Measurements from ENCODE around the gene CKS1B.

Gene CKS1B

DNA sequence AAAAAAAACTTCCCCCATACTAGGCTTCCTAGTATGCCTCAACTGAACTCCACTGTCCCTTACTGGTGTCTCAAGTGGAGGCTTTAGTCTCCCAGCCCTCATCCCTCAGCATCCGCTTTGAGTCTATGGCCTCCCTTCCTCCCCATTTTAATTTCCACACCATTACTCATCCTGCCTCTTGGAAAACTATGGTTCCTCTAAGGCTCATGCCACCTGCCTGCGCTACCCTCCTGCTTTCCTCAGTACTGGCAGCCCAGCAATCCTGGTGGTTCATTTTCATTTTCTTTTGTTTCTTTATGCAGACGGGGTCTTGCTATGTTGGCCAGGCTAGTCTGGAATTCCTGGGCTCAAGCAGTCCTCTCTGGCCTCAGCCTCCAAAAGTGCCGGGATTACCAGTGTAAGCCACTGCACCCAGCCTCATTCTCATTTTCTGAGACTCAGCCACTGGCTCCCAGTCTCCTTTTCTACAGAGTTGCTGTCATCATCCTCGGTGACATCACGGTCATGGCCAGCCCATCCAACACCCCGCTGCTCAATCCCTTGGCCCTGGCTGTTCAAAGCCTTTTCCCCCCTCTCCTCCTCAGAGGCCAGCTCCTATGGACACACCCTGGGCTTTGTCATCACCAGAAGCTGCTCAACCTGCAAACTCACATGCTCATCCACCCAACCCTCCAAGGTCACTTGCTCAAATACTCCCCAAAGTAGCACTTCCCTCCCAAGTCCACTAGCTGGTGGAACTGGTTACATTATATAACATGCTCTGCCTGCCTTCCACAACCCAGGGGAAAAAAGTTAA lies 35.7 kb upstream of the CKS1B start:
- no peak overlapping the region for H3K4me3 ChIP-seq (ENCODE audit: low read length in 2 of 2)
- peaks cover 40% of the 10 kb centered on the region for H3K4me1 ChIP-seq (ENCODE audit: control insufficient read depth, insufficient read depth, low read length)
- H3K9ac ChIP-seq (ENCODE audit: low read length in 2 of 2) = peak overlapping the region in 1 of 2 donors; percentile 96
- H3K36me3 ChIP-seq (ENCODE audit: control insufficient read depth in 2 of 2, insufficient read depth in 2 of 2, low read length in 2 of 2) = no peaks in the 10 kb centered on the region
- H3K27me3 ChIP-seq (ENCODE audit: control insufficient read depth in 1 of 2, insufficient read depth in 2 of 2, low read length in 2 of 2) = no peaks in the 10 kb centered on the region
- no peaks in the 10 kb centered on the region for H3K9me3 ChIP-seq (ENCODE audit: control insufficient read depth in 2 of 2, low read length in 2 of 2)
- peak overlapping the region; percentile 99 for H3K27ac ChIP-seq (ENCODE audit: low read length)

DNA sequence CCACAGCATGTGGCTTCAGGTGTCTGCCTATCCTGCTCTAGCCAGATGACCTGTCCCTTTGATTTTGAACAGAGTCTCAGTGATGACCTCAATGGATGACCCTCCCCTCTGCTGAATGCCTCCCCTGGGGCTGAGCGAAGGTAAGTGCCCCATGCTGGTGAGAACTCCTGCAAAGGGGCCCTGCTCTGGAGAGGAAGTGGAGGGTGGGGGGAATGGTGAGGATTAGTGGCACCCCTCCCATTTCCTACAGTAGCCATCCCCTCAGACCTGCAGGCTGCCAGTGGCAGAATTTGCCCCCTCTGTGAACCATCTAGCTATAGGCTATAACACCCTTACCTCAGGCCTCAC lies 34.3 kb upstream of the CKS1B start:
- H3K4me1 ChIP-seq (ENCODE audit: control insufficient read depth, insufficient read depth, low read length) = peaks cover 45% of the 10 kb centered on the region
- H3K9me3 ChIP-seq (ENCODE audit: control insufficient read depth in 2 of 2, low read length in 2 of 2) = no peaks in the 10 kb centered on the region
- H3K4me3 ChIP-seq (ENCODE audit: low read length in 2 of 2) = no peak overlapping the region
- peaks cover 0 to 8% of the 10 kb centered on the region in 2 donors for H3K36me3 ChIP-seq (ENCODE audit: control insufficient read depth in 2 of 2, insufficient read depth in 2 of 2, low read length in 2 of 2)
- H3K27ac ChIP-seq (ENCODE audit: low read length) = no peak overlapping the region
- H3K9ac ChIP-seq (ENCODE audit: low read length in 2 of 2) = no peak overlapping the region
- H3K27me3 ChIP-seq (ENCODE audit: control insufficient read depth in 1 of 2, insufficient read depth in 2 of 2, low read length in 2 of 2) = no peaks in the 10 kb centered on the region

DNA sequence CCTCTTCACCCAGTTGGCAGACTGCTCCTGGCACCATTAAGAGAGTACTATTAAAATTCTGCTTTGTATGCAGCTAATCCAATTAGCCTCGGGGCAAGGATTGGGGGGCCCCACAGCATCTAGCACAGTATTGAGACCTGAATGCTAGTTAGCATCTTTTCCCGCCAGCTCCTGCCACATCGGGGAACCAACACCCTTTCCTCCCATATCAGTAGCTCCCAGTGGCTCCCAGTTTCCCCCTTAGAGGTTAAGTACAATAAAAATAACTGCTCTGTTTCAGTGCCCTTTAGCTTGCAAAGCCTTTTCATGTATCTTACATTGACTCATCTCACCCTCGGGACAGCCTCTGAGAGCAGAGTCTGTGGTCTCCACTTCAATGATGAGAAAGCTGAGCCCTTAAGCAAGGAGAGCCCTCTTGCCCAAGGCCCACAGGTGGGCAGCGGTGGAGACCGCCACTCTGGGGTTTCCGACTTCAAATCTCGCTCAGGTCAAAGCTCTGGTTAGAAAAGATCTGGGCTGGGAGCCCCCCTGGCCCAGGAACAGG lies 33.8 kb upstream of the CKS1B start:
- Histone ChIP-seq H3K9me3 (ENCODE audit: control insufficient read depth in 2 of 2, low read length in 2 of 2) (no peaks in the 10 kb centered on the region), H3K27ac (ENCODE audit: low read length) (no peak overlapping the region), H3K9ac (ENCODE audit: low read length in 2 of 2) (no peak overlapping the region), H3K27me3 (ENCODE audit: control insufficient read depth in 1 of 2, insufficient read depth in 2 of 2, low read length in 2 of 2) (no peaks in the 10 kb centered on the region), H3K36me3 (ENCODE audit: control insufficient read depth in 2 of 2, insufficient read depth in 2 of 2, low read length in 2 of 2) (peaks cover 4 to 9% of the 10 kb centered on the region in 2 donors), H3K4me1 (ENCODE audit: control insufficient read depth, insufficient read depth, low read length) (peaks cover 40% of the 10 kb centered on the region), H3K4me3 (ENCODE audit: low read length in 2 of 2) (no peak overlapping the region)

DNA sequence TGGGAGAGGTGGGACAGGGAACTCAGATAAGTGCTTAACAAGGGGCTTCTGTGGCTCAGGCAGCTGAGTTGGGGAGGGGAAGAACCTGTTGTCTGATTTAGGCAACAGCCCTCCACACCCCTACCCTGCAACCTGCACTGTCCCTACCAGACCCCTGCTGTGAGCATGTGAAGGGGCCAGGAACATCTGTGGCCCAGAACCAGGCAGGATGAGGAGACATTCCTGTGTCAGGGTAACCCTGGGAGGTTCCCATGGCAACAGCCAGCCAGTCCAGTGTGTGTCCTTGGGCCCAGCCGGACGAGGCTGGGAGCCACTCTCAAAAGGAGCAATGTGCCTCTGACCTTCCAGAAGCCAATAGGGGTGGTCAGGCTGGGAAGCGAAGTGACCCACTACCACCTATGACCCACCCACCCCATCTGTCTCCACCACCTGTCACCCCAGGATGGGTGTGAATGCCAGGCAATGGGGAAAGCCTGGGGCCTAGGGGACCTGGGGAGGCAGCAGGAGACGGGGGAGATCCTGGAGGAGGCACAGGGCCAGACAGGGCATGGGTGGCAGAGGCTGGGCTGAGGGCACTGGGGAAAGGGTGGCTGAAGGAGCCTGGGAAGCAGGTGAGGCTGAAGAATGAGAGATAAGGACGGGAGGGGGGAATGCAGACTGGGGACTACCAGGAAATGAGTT lies 33.0 kb upstream of the CKS1B start:
- H3K4me3 ChIP-seq (ENCODE audit: low read length in 2 of 2) = no peak overlapping the region
- no peaks in the 10 kb centered on the region for H3K27me3 ChIP-seq (ENCODE audit: control insufficient read depth in 1 of 2, insufficient read depth in 2 of 2, low read length in 2 of 2)
- no peak overlapping the region for H3K27ac ChIP-seq (ENCODE audit: low read length)
- H3K4me1 ChIP-seq (ENCODE audit: control insufficient read depth, insufficient read depth, low read length) = peaks cover 33% of the 10 kb centered on the region
- no peaks in the 10 kb centered on the region for H3K9me3 ChIP-seq (ENCODE audit: control insufficient read depth in 2 of 2, low read length in 2 of 2)
- H3K9ac ChIP-seq (ENCODE audit: low read length in 2 of 2) = peak overlapping the region in 1 of 2 donors; percentile 21
- peaks cover 4 to 15% of the 10 kb centered on the region in 2 donors for H3K36me3 ChIP-seq (ENCODE audit: control insufficient read depth in 2 of 2, insufficient read depth in 2 of 2, low read length in 2 of 2)

DNA sequence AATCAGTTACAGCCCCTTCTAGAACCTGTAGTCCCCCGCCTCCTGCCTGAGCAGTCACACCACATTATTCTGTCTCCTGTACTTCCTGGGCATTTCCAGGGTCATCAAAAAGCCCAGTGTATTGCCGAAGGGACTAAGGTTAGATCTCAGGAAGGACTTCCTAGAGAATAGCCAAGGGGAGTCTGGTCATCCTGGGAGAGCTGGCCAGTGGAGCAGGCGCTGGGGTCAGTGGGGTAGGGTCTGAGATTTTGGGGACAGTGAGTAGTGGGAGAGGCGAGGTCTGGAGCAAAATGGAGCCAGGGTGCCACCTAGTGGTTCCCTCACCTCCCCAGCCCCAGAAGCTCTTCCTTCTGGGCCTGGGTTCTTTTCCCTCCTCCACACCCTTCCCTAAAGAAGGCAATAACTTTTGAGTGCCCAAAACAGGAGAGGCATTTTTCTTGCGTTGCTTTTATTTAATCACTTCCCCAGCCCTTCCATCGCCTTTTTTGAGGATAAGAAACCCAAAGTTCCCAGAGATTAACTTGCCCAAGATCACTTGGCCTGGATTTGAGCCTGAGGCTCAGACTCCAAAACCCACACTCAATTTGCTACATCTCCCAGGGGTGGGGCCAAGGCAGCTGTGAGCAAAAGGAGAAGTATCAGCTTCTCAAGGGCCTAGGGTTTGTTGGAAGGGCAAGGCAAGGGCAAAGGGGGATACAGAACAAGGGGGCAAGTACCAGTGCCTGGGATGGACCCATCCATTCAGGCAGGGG lies 30.7 kb upstream of the CKS1B start:
- Histone ChIP-seq H3K4me3 (ENCODE audit: low read length in 2 of 2) (no peak overlapping the region), H3K9me3 (ENCODE audit: control insufficient read depth in 2 of 2, low read length in 2 of 2) (no peaks in the 10 kb centered on the region), H3K27ac (ENCODE audit: low read length) (peak overlapping the region; percentile 31), H3K4me1 (ENCODE audit: control insufficient read depth, insufficient read depth, low read length) (peaks cover 23% of the 10 kb centered on the region), H3K27me3 (ENCODE audit: control insufficient read depth in 1 of 2, insufficient read depth in 2 of 2, low read length in 2 of 2) (no peaks in the 10 kb centered on the region), H3K36me3 (ENCODE audit: control insufficient read depth in 2 of 2, insufficient read depth in 2 of 2, low read length in 2 of 2) (peaks cover 16 to 32% of the 10 kb centered on the region in 2 donors), H3K9ac (ENCODE audit: low read length in 2 of 2) (no peak overlapping the region)

DNA sequence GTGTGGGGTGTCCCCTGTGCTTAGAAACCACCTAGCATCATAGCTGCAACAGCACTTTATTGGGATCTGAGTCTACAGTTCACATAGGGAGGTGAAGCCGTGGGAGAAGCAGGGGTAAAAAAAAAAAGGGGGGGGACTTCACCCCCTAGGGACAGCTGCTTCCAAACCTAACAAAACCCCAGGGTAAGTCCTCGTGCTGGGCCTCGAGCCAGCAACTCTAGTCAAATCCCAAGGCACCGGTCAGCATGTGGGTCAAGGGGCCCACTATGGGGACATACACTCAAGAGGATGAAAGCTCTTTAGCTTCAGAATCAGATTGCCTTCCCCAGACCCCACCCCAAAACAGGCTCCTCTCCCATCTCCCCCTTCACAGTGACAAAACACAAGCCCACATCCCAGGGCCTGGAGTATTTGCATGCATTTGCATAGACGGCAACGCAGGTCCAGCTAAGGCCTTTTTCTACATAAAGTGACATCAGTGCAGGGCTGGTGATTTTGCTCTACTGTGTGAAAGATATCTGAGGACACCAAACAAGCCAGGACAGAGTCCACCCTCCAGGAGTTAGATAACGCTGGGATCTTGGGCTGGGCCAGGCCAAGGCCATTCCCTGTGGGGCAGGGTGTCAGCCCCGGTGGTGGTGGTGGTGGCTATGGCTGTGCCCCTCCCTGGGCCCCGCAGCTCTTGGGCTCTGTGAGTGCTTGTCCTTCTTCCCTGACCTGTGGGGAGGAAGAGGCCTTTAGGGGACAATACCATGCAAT lies 29.9 kb upstream of the CKS1B start:
- H3K36me3 ChIP-seq (ENCODE audit: control insufficient read depth in 2 of 2, insufficient read depth in 2 of 2, low read length in 2 of 2) = peaks cover 16 to 33% of the 10 kb centered on the region in 2 donors
- H3K9me3 ChIP-seq (ENCODE audit: control insufficient read depth in 2 of 2, low read length in 2 of 2) = no peaks in the 10 kb centered on the region
- H3K27ac ChIP-seq (ENCODE audit: low read length) = peak overlapping the region; percentile 31
- no peaks in the 10 kb centered on the region for H3K27me3 ChIP-seq (ENCODE audit: control insufficient read depth in 1 of 2, insufficient read depth in 2 of 2, low read length in 2 of 2)
- peaks cover 23% of the 10 kb centered on the region for H3K4me1 ChIP-seq (ENCODE audit: control insufficient read depth, insufficient read depth, low read length)
- H3K9ac ChIP-seq (ENCODE audit: low read length in 2 of 2) = no peak overlapping the region
- H3K4me3 ChIP-seq (ENCODE audit: low read length in 2 of 2) = no peak overlapping the region

DNA sequence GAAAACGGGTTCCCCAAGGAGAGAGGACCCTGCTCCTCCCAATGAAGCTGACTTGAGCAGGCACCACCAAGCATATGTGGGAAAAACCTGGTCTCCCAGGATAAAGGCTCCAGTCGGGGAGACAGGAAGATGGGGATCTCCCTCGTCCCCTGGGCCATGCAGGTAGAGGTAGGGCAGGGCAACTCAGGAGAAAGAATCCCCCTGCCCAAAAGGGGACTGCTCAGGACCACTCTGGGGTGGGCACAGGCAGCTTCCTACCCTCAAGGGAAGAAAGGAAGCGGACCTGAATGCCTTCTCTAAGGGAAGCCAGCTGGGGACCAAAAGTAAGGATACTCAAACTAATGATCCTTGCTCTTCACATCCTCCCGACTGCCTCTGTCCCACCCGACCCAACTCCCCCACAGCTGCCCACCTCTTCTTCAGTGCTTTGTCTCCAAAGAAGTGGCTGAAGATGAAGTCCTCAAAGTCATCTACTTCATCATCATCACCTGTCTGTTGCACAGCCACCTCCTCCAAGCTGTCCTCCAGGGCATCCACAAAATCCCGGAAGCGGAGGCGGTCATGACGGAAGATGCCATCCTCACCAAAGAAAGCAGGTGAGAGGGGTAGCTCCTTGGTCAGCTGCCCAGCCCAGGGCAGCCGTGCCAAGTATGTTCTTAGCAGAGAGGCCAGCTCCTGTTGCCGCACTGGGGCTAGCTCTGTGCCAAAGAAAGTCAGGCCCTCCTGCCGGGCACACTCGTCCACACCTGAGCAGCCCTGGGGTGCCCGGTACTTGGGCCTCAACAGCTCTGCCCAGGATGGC lies 29.1 kb upstream of the CKS1B start:
- Histone ChIP-seq H3K4me3 (ENCODE audit: low read length in 2 of 2) (no peak overlapping the region), H3K27me3 (ENCODE audit: control insufficient read depth in 1 of 2, insufficient read depth in 2 of 2, low read length in 2 of 2) (no peaks in the 10 kb centered on the region), H3K27ac (ENCODE audit: low read length) (peak overlapping the region; percentile 2), H3K9ac (ENCODE audit: low read length in 2 of 2) (no peak overlapping the region), H3K9me3 (ENCODE audit: control insufficient read depth in 2 of 2, low read length in 2 of 2) (no peaks in the 10 kb centered on the region), H3K4me1 (ENCODE audit: control insufficient read depth, insufficient read depth, low read length) (peaks cover 18% of the 10 kb centered on the region), H3K36me3 (ENCODE audit: control insufficient read depth in 2 of 2, insufficient read depth in 2 of 2, low read length in 2 of 2) (peaks cover 17 to 33% of the 10 kb centered on the region in 2 donors)

DNA sequence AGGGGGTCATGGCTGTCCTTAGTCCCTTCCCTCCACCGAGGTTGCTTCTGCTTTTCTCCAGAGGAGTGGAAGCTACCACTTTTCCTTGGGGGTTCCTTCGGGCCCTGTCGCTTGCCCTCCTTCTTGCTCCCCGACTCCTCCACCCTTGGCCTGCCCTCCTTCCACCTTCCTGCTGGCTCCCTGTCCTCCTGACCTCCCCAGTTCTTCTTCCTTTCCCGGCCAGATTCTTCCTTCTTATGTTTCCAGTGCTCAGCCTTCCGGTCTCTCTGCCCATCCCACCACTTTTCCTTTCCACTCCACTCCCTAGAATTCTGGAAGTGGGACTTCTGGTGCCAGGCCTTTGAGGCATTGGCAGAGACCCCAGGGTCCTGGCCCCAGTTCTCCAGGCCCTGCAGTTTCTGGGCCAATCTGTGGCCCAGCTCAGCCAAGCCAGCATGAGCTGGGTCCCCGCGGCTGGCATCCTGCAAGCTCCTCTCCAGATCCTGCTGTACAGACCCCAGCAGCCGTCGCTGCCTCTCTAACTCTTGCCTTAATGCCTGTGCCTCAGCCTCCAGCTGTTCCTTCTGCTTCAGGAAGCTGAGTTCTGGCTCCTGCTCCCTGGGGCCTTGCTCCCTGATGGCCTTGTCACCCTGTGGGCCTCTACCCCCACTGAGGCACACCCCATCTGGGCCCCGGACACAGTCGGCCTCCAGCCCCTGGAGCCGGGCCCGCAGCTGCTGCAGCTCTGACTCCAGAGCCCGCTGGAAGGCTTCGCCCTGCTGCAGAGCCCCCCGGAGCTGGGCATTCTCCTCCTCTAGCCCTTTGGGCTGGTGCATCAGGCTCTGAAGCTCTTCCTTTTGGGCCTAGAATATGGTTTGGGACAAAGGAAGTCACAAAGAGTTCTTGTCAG lies 28.3 kb upstream of the CKS1B start:
- Histone ChIP-seq H3K9ac (ENCODE audit: low read length in 2 of 2) (no peak overlapping the region), H3K36me3 (ENCODE audit: control insufficient read depth in 2 of 2, insufficient read depth in 2 of 2, low read length in 2 of 2) (peaks cover 26 to 41% of the 10 kb centered on the region in 2 donors), H3K4me1 (ENCODE audit: control insufficient read depth, insufficient read depth, low read length) (peaks cover 18% of the 10 kb centered on the region), H3K27me3 (ENCODE audit: control insufficient read depth in 1 of 2, insufficient read depth in 2 of 2, low read length in 2 of 2) (no peaks in the 10 kb centered on the region), H3K27ac (ENCODE audit: low read length) (no peak overlapping the region), H3K4me3 (ENCODE audit: low read length in 2 of 2) (no peak overlapping the region), H3K9me3 (ENCODE audit: control insufficient read depth in 2 of 2, low read length in 2 of 2) (no peaks in the 10 kb centered on the region)

DNA sequence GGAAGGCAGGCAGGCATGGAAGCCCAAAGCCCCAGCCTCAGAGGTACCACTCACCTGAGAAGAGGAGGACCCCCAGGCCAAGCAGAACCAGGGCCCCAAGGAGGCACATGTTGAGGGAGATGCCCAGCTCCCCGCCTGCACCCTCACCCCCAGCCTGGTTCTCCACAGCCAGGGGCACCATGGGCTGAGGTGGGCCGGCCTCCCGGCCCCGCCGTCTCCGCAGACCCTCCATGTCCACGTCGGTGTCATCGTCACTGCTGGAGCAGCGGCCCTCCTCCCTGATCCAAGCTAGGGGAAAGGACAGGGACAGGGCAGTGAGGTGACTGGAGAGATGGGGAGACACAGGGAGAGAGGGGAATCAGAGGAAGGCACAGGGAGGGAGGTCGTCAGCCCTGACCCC lies 26.4 kb upstream of the CKS1B start:
- H3K27me3 ChIP-seq (ENCODE audit: control insufficient read depth in 1 of 2, insufficient read depth in 2 of 2, low read length in 2 of 2) = no peaks in the 10 kb centered on the region
- H3K4me3 ChIP-seq (ENCODE audit: low read length in 2 of 2) = no peak overlapping the region
- H3K4me1 ChIP-seq (ENCODE audit: control insufficient read depth, insufficient read depth, low read length) = peaks cover 20% of the 10 kb centered on the region
- H3K36me3 ChIP-seq (ENCODE audit: control insufficient read depth in 2 of 2, insufficient read depth in 2 of 2, low read length in 2 of 2) = peaks cover 27 to 44% of the 10 kb centered on the region in 2 donors
- no peak overlapping the region for H3K9ac ChIP-seq (ENCODE audit: low read length in 2 of 2)
- no peak overlapping the region for H3K27ac ChIP-seq (ENCODE audit: low read length)
- no peaks in the 10 kb centered on the region for H3K9me3 ChIP-seq (ENCODE audit: control insufficient read depth in 2 of 2, low read length in 2 of 2)

Data from stomach smooth muscle (tissue), 2 donors.